Activated gamma-delta T cell treated with Interleukin-2 at 50 U/mL for 16 hours (primary cell): ENCODE results near the gene ZBTB11.
"Not testable (repeated sequence)": the region's sequence is repeated elsewhere in the genome, so short reads cannot be mapped to it uniquely, and the experiment has no call there.

Experiments used
- DNase-seq: peaks from one replicate; pipeline ENCODE4 v3.0.0-alpha.2; 2020

Gene ZBTB11

GRCh38 chr3:101617478-101617877 lies 59.5 kb downstream of the ZBTB11 start:
- no peak for DNase-seq

GRCh38 chr3:101615525-101615924 lies 61.4 kb downstream of the ZBTB11 start:
- no peak for DNase-seq

DNA sequence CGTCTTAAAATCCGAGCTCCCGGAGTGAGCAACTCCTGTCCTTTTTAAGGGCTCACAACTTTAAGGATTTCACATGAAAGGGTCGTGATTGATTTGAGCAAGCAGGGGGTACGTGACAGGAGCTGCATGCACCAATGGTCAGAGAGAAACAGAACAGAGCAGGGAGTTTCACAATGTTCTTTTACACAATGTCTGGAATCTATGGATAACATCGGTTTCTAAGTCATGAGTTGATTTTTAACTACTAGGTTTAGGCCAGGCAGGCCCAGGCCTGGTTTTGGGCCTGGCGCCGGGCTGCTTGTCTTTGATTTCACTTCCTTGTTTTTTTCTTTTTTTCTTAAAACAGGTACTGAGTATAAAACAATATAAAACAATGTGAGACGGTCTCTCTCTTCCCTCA lies 63.9 kb downstream of the ZBTB11 start:
- DNase-seq: not testable (repeated sequence)

DNA sequence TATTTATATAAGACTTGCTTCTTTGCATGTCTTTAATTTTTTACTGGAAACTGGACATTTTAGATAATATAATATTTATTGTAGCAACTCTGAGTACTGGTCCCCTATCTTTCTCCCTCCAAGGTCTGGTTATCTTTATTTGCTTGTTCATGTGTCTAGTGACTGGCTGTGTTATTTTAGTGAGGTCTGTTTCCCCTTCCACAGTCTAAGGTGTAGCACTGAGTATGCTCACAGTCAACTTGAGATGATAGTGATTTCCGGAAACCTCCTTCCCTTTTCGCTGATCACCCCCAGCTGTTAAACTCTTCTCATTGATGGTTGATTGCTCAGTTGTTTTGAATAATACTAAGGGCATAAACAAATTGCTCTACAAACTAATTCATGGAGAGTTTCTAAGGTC lies 65.9 kb downstream of the ZBTB11 start:
- no peak for DNase-seq

GRCh38 chr3:101605398-101605797 lies 71.5 kb downstream of the ZBTB11 start:
- not testable (repeated sequence) for DNase-seq

- DNase-seq: no peak
Measured at GRCh38 chr3:101603184-101603583, 73.7 kb downstream of the ZBTB11 start.

DNA sequence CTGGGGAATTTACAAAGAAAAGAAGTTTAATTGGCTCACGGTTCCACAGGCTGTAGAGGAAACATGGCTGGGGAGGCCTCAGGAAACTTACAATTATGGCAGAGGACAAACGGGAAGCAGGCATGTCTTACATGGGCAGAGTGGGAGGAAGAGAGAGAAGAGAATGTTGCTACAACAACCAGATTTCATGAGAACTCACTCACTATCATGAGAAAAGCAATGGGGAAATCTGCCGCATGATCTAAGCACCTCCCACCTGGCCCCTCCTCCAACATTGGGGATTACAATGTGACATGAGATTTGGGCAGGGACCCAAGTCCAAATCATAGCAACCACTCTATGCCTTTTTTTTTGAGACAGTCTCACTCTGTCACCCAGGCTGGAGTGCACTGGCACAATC lies 74.2 kb downstream of the ZBTB11 start:
- no peak for DNase-seq
